HG02938 (cell line): ENCODE data around the gene UBL3.
A peak's percentile ranks its signal among the peaks of the same experiment; 100 is the strongest.

ENCODE experiments used
- ATAC-seq: cut with Tn5 transposase; IDR thresholded peaks from one replicate; pipeline ENCODE4 v1.9.1; 2021; ENCODE audit warnings: mild to moderate bottlenecking, moderate library complexity; ENCODE audit not compliant: unreplicated experiment

The UBL3 gene

GRCh38 chr13:29857085-29857484 is 6.7 kb upstream of the UBL3 start:
- ATAC-seq, result no peak

GRCh38 chr13:29856426-29856825 is 6.0 kb upstream of the UBL3 start:
- ATAC-seq, result no peak

GRCh38 chr13:29855784-29856183 is 5.4 kb upstream of the UBL3 start:
- no peak for ATAC-seq

GRCh38 chr13:29855009-29855408 is 4.6 kb upstream of the UBL3 start:
- ATAC-seq, result no peak

- ATAC-seq, result no peak
These were observed 2.7 kb upstream of the UBL3 start for GRCh38 chr13:29853131-29853530.

GRCh38 chr13:29852472-29853054 is 2.1 kb upstream of the UBL3 start:
- ATAC-seq, result no peak

- ATAC-seq, result peak; percentile 30
These were observed 645 bp downstream of the UBL3 start for GRCh38 chr13:29849731-29850212.

GRCh38 chr13:29849071-29849631 is 1.3 kb downstream of the UBL3 start:
- no peak for ATAC-seq

GRCh38 chr13:29847501-29847983 is 2.9 kb downstream of the UBL3 start:
- ATAC-seq, result no peak

- ATAC-seq, result no peak
These were observed 3.8 kb downstream of the UBL3 start for GRCh38 chr13:29846475-29847256.

- no peak for ATAC-seq
These were observed 4.9 kb downstream of the UBL3 start for GRCh38 chr13:29845440-29846056.

- ATAC-seq, result no peak
These were observed 6.0 kb downstream of the UBL3 start for GRCh38 chr13:29844441-29844840.

- ATAC-seq, result no peak
These were observed 9.8 kb downstream of the UBL3 start for GRCh38 chr13:29840585-29840984.

- no peak for ATAC-seq
These were observed 14.9 kb downstream of the UBL3 start for GRCh38 chr13:29835280-29836061.

- ATAC-seq, result no peak
These were observed 17.6 kb downstream of the UBL3 start for GRCh38 chr13:29832761-29833298.

GRCh38 chr13:29830000-29830399 is 20.4 kb downstream of the UBL3 start:
- no peak for ATAC-seq

GRCh38 chr13:29819143-29819542 is 31.3 kb downstream of the UBL3 start:
- no peak for ATAC-seq

- ATAC-seq, result peak; percentile 98
These were observed 32.6 kb downstream of the UBL3 start for GRCh38 chr13:29817604-29818378.

GRCh38 chr13:29816715-29817114 is 33.7 kb downstream of the UBL3 start:
- ATAC-seq, result no peak

GRCh38 chr13:29815336-29815735 is 35.1 kb downstream of the UBL3 start:
- no peak for ATAC-seq
